Peyer's patch (tissue), 4 donors: ENCODE data around the gene HOXC5. TPM values are rescaled to one million over a fixed set of nuclear protein-coding genes. Genes with fewer than 3 reads are reported as not detected.

Experiments
- DNase-seq, 3 donors: peaks; one replicate each; pipeline ENCODE4 v3.0.0-alpha.2; 2017 to 2019
- H3K27ac ChIP-seq, 4 donors: fragments of 200-600 bp; sonication (generic); one replicate each; pipeline ENCODE4 v1.5.1; 2016 to 2019
- H3K27me3 ChIP-seq, 2 donors: fragments of 200-600 bp; sonication (generic); one replicate each; pipeline ENCODE4 v1.5.1; 2019
- H3K36me3 ChIP-seq, 3 donors: fragments of 200-600 bp; sonication (generic); one replicate each; pipeline ENCODE4 v1.5.1; 2016 to 2019
- H3K4me1 ChIP-seq, 4 donors: fragments of 200-600 bp; sonication (generic); one replicate each; pipeline ENCODE4 v1.5.1; 2016 to 2019
- H3K4me3 ChIP-seq, 4 donors: fragments of 200-600 bp; sonication (generic); 1 replicate in 3 of 4; 2 replicates in 1 of 4; pipeline ENCODE4 v1.5.1; 2016 to 2019; ENCODE audit warnings: mild to moderate bottlenecking in 1 of 4
- H3K9me3 ChIP-seq, 4 donors: fragments of 200-600 bp; sonication (generic); one replicate each; pipeline ENCODE4 v1.5.1; 2016 to 2019; ENCODE audit warnings: mild to moderate bottlenecking in 1 of 4
- CTCF ChIP-seq, 6 experiments: fragments of 450-650 bp in 4 of 6; fragments of 200-600 bp in 2 of 6; sonication (generic) in 1 of 6; IDR thresholded peaks; one replicate each; pipeline ENCODE4 v1.5.1; 2017 to 2019; ENCODE audit warnings: antibody characterized with exemption in 6 of 6, mild to moderate bottlenecking in 3 of 6, moderate library complexity in 1 of 6
- POLR2A ChIP-seq, 2 donors: fragments of 450-650 bp; IDR thresholded peaks; one replicate each; pipeline ENCODE4 v1.5.1; 2017; ENCODE audit warnings: antibody characterized with exemption in 2 of 2, mild to moderate bottlenecking in 2 of 2, moderate library complexity in 2 of 2
- total RNA-seq, 4 donors: library from RNA; depleted of rRNA; stranded (reverse); fragments of >200 nt; gene quantifications; one replicate each; pipeline ENCODE4 v1.1.0, GENCODE V29; 2016

HOXC5 gene
- total RNA-seq, 4 donors from 2014 or later: not detected

- H3K9me3 ChIP-seq: peaks cover 0 to 10% (median 0%) of the 10 kb centered on the region in 4 donors
- H3K4me3 ChIP-seq: peak overlapping the region in 1 of 4 donors; percentile 14
- H3K36me3 ChIP-seq: no peaks in the 10 kb centered on the region
- no peak overlapping the region for H3K27ac ChIP-seq
- peaks cover 0 to 60% of the 10 kb centered on the region in 2 donors for H3K27me3 ChIP-seq
- peaks cover 0 to 43% (median 13%) of the 10 kb centered on the region in 4 donors for H3K4me1 ChIP-seq
- TF ChIP-seq POLR2A (IDR thresholded peaks at IDR 0.05) (no peak), CTCF (IDR thresholded peaks at IDR 0.05) (peak in 4 of 6 experiments; percentile 19 to 62 (median 50))
- no peak for DNase-seq
Observed at GRCh38 chr12:53989227-53990113, 43.4 kb upstream of the HOXC5 start.

- H3K27me3 ChIP-seq: peaks cover 0 to 65% of the 10 kb centered on the region in 2 donors
- TF ChIP-seq CTCF (IDR thresholded peaks at IDR 0.05): no peak
- no peak for TF ChIP-seq POLR2A (IDR thresholded peaks at IDR 0.05)
- no peak overlapping the region for H3K27ac ChIP-seq
- H3K9me3 ChIP-seq: peaks cover 0 to 5% (median 0%) of the 10 kb centered on the region in 4 donors
- no peaks in the 10 kb centered on the region for H3K36me3 ChIP-seq
- peaks cover 4 to 47% (median 18%) of the 10 kb centered on the region in 4 donors for H3K4me1 ChIP-seq
- no peak overlapping the region for H3K4me3 ChIP-seq
- DNase-seq: no peak
Observed at GRCh38 chr12:53990311-53991076, 42.4 kb upstream of the HOXC5 start.

- peaks cover 4 to 47% (median 16%) of the 10 kb centered on the region in 4 donors for H3K4me1 ChIP-seq
- H3K36me3 ChIP-seq: no peaks in the 10 kb centered on the region
- no peak for TF ChIP-seq POLR2A (IDR thresholded peaks at IDR 0.05)
- no peak for TF ChIP-seq CTCF (IDR thresholded peaks at IDR 0.05)
- no peak overlapping the region for H3K4me3 ChIP-seq
- H3K27ac ChIP-seq: peak overlapping the region in 1 of 4 donors; percentile 25
- DNase-seq: no peak
- peaks cover 0 to 65% of the 10 kb centered on the region in 2 donors for H3K27me3 ChIP-seq
- H3K9me3 ChIP-seq: peaks cover 0 to 5% (median 0%) of the 10 kb centered on the region in 4 donors
Observed at GRCh38 chr12:53991077-53991460, 41.8 kb upstream of the HOXC5 start.

- H3K4me3 ChIP-seq: no peak overlapping the region
- DNase-seq: no peak
- H3K27ac ChIP-seq: no peak overlapping the region
- no peak for TF ChIP-seq CTCF (IDR thresholded peaks at IDR 0.05)
- no peak for TF ChIP-seq POLR2A (IDR thresholded peaks at IDR 0.05)
- no peaks in the 10 kb centered on the region for H3K36me3 ChIP-seq
- peaks cover 0 to 5% (median 0%) of the 10 kb centered on the region in 4 donors for H3K9me3 ChIP-seq
- H3K4me1 ChIP-seq: peaks cover 4 to 49% (median 20%) of the 10 kb centered on the region in 4 donors
- H3K27me3 ChIP-seq: peaks cover 0 to 59% of the 10 kb centered on the region in 2 donors
Observed at GRCh38 chr12:53992377-53992889, 40.4 kb upstream of the HOXC5 start.

GRCh38 chr12:53993162-53994008 lies 39.5 kb upstream of the HOXC5 start:
- Histone ChIP-seq H3K36me3 (no peaks in the 10 kb centered on the region), H3K4me3 (no peak overlapping the region), H3K27ac (peak overlapping the region in 2 of 4 donors; percentile 64 to 83), H3K27me3 (peaks cover 0 to 64% of the 10 kb centered on the region in 2 donors), H3K9me3 (peaks cover 0 to 5% (median 0%) of the 10 kb centered on the region in 4 donors), H3K4me1 (peaks cover 4 to 49% (median 20%) of the 10 kb centered on the region in 4 donors)
- DNase-seq: no peak
- TF ChIP-seq CTCF (IDR thresholded peaks at IDR 0.05) (no peak), POLR2A (IDR thresholded peaks at IDR 0.05) (no peak)
